HG03460 (cell line): ENCODE data around the gene DNASE1L2.

Source experiments
- ATAC-seq: cut with Tn5 transposase; IDR thresholded peaks from one replicate; pipeline ENCODE4 v1.9.1; 2021; ENCODE audit not compliant: unreplicated experiment

Gene DNASE1L2

DNA sequence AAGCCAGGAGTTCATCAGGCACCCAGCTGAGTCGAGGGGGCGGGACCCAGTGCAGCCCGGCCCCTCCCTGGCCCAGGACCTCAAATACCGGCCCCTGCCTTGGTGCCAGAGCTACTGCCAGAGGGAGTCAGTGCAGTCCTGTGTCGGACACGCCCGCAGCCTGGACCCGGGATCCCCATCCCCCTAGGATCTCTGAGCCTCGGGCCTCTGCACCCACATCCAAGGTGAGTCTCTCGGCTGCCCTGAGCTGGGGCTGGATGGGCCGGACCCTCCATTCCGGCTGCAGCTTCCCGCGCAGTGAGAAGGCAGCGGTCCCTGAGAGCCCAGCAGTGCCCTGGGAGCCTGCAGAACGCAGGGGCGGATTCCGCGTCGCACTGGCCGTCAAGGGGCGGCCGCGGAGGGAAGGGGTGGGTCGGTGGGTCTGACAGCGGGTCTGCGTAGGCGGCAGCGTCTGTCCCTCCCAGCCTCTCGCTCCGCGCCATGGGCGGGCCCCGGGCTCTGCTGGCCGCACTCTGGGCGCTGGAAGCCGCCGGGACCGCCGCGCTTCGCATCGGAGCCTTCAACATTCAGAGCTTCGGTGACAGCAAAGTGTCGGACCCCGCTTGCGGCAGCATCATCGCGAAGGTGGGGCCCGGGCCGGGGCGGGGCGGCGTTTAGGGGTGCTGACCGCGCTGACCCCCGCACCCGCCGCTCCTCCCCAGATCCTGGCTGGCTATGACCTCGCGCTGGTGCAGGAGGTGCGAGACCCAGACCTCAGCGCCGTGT is at the start of gene DNASE1L2:
Gene DNASE1L2 (plus strand): TSS at position 108 of the 765 bp plus-strand sequence. CDS start 373 bp downstream, at position 481.
- ATAC-seq, result no peak

DNA sequence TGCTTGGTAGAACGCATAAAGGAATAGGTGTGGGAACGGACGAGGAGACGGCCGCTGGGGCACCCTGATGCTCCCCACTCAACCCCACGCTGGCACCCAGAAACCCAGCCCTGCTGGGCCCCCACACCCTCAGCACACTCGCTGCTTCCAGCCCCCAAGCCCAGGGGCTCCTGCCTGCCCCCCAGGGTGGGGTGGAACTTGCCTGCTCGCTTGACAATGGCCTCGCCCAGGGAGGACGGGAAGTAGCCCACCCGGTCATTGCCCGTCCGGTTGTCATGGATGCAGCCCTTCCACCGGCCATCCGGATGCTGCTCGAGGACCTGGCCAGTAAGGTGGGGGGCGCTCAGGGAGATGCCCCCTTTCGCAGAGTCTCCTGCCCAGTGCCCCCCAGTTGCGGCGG is 49.7 kb upstream of the DNASE1L2 start:
- no peak for ATAC-seq

GRCh38 chr16:2187212-2187611 is 49.0 kb upstream of the DNASE1L2 start:
- no peak for ATAC-seq

DNA sequence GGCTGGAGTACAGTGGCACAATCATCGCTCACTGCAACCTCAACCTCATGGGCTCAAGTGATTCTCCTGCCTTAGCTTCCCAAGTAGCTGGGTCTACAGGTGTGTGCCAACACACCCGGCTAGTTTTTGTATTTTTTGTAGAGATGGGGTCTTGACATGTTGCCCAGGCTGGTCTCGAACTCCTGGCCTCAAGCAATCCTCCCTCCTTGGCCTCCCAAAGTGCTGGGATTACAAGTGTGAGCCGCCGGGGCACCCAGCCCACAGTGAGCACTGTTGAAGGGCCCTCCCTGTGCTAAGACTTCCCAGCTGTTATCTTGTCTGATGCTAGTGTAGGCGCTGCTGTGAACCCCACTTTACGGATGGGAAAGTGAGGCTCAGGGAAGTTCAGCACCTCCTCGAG is 47.8 kb upstream of the DNASE1L2 start:
- ATAC-seq, result no peak

GRCh38 chr16:2189252-2189893 is 46.9 kb upstream of the DNASE1L2 start:
- no peak for ATAC-seq

DNA sequence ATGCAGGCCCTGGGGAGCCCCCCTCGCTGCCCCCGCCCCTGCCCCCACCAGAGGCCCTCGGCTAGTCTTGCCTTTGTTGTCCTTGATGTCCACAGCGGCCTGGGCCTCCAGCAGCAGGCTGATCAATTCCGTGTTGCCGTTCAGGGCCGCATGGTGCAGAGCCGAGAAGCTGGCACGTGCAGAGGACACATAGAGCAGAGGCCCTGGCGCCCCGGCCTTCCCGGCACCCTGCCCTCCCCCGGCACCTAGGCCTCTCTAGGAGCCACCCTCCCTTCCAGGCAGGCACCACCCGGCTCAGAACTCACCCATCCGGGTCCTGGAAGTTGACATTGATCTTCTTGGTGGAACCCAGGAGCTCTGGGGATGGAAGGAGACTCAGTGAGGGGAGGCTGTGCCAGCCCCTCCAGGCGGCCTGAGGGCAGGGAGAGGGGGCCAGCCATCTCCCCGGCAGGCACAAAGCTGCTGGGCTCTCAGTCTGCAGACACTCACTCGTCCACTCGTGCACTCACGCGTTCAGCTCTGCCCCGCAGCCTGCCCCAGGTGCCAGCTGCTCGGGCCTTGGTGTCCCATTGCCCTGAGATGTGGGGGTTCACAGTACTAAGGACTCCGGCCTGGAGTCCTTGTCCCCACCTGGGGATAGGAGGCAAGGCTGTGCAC is 46.1 kb upstream of the DNASE1L2 start:
- ATAC-seq, result no peak

GRCh38 chr16:2190659-2191445 is 45.4 kb upstream of the DNASE1L2 start:
- no peak for ATAC-seq

DNA sequence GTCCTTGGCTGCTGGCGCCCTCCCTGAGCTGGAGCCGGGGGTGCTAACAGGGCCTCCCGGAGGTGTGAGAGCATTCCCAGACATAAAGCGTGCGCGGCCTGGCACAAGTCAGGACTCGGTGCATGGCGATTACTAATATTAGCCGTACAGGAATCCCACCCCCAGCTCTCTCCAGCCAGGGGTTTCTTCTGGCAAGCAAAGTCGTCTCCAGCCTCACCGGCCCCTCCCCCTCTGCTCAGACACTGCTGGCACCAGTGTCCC is 44.9 kb upstream of the DNASE1L2 start:
- ATAC-seq, result no peak

GRCh38 chr16:2194166-2194834 is 41.9 kb upstream of the DNASE1L2 start:
- no peak for ATAC-seq

DNA sequence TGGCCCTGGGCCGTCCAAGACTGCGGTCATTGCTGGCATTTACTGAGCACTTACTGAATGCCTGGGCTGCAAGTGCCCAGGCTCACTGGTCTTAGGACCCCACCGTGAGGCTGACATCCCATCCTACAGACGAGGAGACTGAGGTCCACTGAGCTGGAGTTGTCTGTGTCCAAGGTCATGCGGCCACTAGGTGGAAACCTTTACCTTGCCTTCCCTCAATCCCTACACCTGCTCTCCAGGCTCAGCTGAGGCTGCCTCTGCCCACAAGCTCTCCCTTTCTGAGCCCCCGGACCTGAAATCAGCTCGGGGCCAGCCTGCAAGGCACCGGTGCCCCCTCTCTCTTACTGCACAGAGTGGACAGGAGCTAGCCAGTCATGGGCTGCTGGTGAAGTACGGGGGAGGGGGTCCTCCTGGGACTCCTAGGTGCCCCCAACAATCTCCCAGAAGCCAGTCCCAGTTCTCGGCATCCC is 41.4 kb upstream of the DNASE1L2 start:
- no peak for ATAC-seq

DNA sequence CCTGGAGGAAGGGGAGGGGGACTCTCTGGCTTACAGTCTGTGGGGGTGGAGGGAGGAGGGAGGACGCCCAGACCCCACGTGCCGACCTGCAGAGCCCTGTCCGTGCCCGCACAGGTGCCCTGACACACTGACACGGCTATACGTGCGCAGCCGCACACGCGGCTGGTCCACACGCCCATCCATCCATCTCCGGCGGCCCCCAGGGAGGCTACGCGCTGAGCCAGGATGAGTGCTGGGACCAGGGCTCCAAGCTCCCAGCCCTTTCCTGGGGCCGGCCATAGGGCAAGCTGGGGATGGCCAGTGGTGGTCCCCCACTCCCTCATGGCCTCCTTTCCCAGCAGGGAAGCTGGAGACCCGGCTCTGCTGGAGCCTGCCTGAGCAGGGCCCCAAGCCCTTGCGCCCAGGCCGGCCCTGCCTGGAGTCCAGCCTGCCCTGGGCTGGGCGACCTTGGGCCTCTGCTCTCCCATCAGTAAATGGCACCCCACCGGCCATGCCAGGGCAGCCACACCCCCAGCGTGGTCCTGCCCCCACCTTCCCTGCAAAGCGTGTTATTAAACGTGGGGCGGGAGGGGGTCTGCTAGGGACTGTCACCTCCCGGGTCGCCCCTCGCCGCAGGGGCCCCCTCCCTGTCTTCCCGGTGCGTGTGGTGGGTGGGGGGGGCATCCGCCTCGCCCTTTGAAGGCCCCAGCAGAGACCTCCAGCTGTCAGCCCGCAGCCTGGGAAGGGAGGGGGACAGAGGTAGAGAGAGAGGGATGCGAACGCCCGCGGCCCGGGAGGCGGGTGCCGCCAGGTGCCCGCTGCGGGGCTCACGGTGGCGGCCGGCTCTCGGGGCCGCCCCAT is 40.7 kb upstream of the DNASE1L2 start:
- no peak for ATAC-seq

GRCh38 chr16:2196162-2196980 is 39.9 kb upstream of the DNASE1L2 start, which contains the start of gene CASKIN1:
Gene CASKIN1 (minus strand): TSS chr16:2196605. CDS start chr16:2196432, 173 bp downstream.
- ATAC-seq, result no peak

GRCh38 chr16:2196981-2197511 is 39.2 kb upstream of the DNASE1L2 start:
- no peak for ATAC-seq

DNA sequence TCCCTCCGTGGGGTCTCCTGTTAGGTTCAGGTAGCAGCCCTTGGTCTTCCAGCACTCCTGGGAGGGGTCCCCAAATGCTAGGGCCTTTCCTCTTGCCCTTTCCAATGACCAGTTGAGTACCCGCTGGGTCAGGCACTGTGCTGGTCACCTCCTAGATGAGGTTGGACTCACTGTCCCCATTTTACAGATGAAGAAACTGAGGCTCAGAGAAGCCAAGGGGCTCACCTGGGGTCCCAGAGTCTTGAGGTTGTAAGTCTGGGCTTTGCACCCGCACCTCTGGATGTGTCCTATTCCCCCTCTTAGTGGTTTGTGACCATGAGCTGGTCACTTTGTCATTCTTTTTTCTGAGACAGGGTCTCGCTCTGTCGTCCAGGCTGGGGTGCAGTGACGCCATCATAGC is 38.5 kb upstream of the DNASE1L2 start:
- ATAC-seq, result no peak

DNA sequence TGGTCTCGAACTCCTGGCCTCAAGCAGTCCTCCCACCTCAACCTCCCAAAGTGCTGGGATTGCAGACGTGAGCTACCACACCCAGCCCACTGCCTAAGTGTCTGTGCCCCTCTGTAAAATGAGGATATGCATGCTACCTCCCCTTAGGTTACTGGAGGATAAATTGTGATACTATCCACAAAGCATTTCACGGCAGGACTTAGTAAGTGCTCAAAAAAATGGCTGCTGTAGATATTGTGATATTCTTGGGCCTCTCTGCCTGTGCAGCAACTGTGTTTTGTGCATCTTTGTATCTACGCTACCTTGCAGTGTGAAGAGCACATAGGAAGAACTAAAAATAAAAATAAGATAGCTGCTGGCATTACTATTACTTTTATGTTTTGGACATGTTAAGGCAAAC is 38.0 kb upstream of the DNASE1L2 start:
- ATAC-seq, result no peak

DNA sequence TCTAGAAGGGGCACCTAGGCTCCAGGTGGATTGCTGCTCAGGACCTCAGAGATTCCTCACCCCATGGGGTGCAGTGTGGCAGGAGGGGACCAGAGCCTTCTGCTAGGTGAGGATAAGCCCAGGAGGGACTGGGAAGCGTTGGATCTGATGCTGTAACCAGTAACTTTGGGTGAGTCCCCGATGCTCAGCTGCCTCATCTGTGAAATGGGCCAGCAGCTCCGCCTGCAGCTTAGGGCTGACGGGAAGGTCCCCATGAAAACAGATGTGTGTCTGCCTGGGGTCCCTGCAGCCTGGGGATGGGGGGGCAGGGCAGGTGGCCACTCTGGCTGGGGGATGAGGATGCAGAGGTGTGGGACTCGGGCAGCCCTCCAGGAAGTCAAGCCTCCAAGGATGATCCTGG is 37.1 kb upstream of the DNASE1L2 start:
- ATAC-seq, result no peak

- no peak for ATAC-seq
Measured at GRCh38 chr16:2199621-2200139, 36.6 kb upstream of the DNASE1L2 start.

DNA sequence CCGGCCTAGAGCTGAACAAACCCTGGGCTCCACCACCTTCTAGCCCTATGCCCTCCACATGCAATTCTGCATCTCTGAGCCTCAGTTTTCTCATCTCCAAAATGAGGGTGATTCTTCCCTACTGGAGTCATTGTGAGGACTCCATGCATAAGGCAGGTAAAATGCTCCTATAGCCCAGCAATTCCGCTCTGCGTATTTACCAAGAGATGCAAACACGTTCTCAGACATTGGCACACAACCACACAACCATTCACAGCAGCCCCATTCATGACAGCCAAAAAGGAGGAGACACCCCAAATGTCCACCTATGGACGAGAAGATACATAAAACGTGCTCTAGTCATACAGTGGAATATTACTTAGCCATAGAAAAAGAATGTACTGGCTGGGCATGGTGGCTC is 35.9 kb upstream of the DNASE1L2 start:
- ATAC-seq, result no peak
